ENCODE data around the gene TARBP2.

- no peak for TF ChIP-seq POLR2A (IDR thresholded peaks at IDR 0.05; ENCODE audit: extremely low read depth, insufficient read length)
- TF ChIP-seq, protein P1, sequence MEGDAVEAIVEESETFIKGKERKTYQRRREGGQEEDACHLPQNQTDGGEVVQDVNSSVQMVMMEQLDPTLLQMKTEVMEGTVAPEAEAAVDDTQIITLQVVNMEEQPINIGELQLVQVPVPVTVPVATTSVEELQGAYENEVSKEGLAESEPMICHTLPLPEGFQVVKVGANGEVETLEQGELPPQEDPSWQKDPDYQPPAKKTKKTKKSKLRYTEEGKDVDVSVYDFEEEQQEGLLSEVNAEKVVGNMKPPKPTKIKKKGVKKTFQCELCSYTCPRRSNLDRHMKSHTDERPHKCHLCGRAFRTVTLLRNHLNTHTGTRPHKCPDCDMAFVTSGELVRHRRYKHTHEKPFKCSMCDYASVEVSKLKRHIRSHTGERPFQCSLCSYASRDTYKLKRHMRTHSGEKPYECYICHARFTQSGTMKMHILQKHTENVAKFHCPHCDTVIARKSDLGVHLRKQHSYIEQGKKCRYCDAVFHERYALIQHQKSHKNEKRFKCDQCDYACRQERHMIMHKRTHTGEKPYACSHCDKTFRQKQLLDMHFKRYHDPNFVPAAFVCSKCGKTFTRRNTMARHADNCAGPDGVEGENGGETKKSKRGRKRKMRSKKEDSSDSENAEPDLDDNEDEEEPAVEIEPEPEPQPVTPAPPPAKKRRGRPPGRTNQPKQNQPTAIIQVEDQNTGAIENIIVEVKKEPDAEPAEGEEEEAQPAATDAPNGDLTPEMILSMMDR (IDR thresholded peaks at IDR 0.05; ENCODE audit: low read depth, low read length) = peak; percentile 29
- TF ChIP-seq, protein P2, sequence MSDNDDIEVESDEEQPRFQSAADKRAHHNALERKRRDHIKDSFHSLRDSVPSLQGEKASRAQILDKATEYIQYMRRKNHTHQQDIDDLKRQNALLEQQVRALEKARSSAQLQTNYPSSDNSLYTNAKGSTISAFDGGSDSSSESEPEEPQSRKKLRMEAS (IDR thresholded peaks at IDR 0.05; ENCODE audit: low read depth, low read length) = 0 out of 2 replicates have a peak, but pooled peaks have one; percentile 11
These were observed 24.3 kb upstream of the TARBP2 start for GRCh38 chr12:53476769-53477209.
